Glutamatergic neuron (in vitro differentiated cells): ENCODE results near the gene HDAC4. TPM values are rescaled to one million over a fixed set of nuclear protein-coding genes. Genes with fewer than 3 reads are reported as not detected.

Source experiments
- DNase-seq: peaks from one replicate; pipeline ENCODE4 v3.0.0; 2022
- H3K27ac Mint-ChIP-seq: one replicate; pipeline ENCODE4 v1.8.0; 2020; ENCODE audit warnings: mild to moderate bottlenecking, mixed read lengths, inconsistent platforms; ENCODE audit not compliant: unreplicated experiment
- H3K27me3 Mint-ChIP-seq: one replicate; pipeline ENCODE4 v1.8.0; 2020; ENCODE audit warnings: mild to moderate bottlenecking, moderate library complexity, mixed read lengths, inconsistent platforms; ENCODE audit not compliant: unreplicated experiment
- H3K36me3 Mint-ChIP-seq: one replicate; pipeline ENCODE4 v1.8.0; 2020; ENCODE audit warnings: mild to moderate bottlenecking, mixed read lengths, inconsistent platforms; ENCODE audit not compliant: unreplicated experiment
- H3K4me1 Mint-ChIP-seq: one replicate; pipeline ENCODE4 v1.8.0; 2020; ENCODE audit warnings: mild to moderate bottlenecking, low read depth, mixed read lengths, inconsistent platforms; ENCODE audit not compliant: unreplicated experiment
- H3K4me3 Mint-ChIP-seq: one replicate; pipeline ENCODE4 v1.8.0; 2020; ENCODE audit warnings: mild to moderate bottlenecking, mixed read lengths, inconsistent platforms; ENCODE audit not compliant: unreplicated experiment
- H3K9me3 Mint-ChIP-seq: one replicate; pipeline ENCODE4 v1.8.0; 2020; ENCODE audit warnings: mild to moderate bottlenecking, moderate library complexity, mixed read lengths, inconsistent platforms; ENCODE audit not compliant: unreplicated experiment
- total RNA-seq: library from RNA; stranded (reverse); fragmentation: NEBNext Ultra II Directional; extraction: Animal tissue kit (Norgen Biotek cat#: 25700); gene quantifications from one replicate; pipeline ENCODE4 v1.2.1, GENCODE V29; 2021; ENCODE audit not compliant: unreplicated experiment
- TF ChIP-seq, protein P1 (sequence below): fragments of 200-600 bp; sonication (generic); IDR thresholded peaks from one replicate; pipeline ENCODE4 v1.5.0; 2021; ENCODE audit not compliant: partially characterized antibody, unreplicated experiment

HDAC4 gene
- total RNA-seq, 1 donor from 2014 or later = 90.6 TPM

DNA sequence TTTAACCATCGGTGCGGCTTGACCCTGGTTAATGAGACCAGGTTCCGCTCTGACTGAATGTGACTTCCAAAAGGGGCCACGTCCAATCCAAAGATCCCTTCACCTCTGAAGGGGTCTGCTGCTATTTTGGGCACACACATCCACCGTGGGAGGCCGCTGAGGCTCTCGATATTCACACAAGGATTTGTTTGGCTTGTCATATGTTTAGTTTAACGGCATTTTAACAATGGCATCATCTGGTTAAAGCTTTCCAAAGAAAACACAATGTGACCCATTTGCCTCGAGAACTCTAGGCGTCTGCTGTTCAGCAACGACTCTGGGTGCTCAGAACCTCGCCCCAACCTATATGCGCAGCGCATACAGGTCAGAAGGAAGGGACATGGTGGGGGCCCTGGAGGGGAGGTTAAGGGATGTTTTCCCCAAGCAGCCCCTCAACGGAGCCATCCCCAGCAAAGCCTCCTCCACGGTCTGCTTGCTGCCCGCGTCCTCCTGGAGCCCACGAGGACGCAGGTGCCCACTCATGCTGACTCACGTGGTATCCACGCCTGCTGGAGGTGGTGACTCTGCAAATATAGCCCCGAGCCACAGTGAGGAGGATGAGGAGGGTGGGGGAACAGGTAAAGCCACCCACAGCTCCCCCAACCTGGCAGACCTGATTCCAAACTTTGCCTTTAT lies 260.3 kb downstream of the HDAC4 start:
- H3K27ac Mint-ChIP-seq = no peak overlapping the region
- H3K36me3 Mint-ChIP-seq = peaks cover 11% of the 10 kb centered on the region
- TF ChIP-seq, protein P1, sequence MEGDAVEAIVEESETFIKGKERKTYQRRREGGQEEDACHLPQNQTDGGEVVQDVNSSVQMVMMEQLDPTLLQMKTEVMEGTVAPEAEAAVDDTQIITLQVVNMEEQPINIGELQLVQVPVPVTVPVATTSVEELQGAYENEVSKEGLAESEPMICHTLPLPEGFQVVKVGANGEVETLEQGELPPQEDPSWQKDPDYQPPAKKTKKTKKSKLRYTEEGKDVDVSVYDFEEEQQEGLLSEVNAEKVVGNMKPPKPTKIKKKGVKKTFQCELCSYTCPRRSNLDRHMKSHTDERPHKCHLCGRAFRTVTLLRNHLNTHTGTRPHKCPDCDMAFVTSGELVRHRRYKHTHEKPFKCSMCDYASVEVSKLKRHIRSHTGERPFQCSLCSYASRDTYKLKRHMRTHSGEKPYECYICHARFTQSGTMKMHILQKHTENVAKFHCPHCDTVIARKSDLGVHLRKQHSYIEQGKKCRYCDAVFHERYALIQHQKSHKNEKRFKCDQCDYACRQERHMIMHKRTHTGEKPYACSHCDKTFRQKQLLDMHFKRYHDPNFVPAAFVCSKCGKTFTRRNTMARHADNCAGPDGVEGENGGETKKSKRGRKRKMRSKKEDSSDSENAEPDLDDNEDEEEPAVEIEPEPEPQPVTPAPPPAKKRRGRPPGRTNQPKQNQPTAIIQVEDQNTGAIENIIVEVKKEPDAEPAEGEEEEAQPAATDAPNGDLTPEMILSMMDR = no peak
- no peak for DNase-seq
- H3K9me3 Mint-ChIP-seq = peaks cover 17% of the 10 kb centered on the region
- H3K4me1 Mint-ChIP-seq = peaks cover 7% of the 10 kb centered on the region
- peaks cover 8% of the 10 kb centered on the region for H3K27me3 Mint-ChIP-seq
- no peak overlapping the region for H3K4me3 Mint-ChIP-seq

DNA sequence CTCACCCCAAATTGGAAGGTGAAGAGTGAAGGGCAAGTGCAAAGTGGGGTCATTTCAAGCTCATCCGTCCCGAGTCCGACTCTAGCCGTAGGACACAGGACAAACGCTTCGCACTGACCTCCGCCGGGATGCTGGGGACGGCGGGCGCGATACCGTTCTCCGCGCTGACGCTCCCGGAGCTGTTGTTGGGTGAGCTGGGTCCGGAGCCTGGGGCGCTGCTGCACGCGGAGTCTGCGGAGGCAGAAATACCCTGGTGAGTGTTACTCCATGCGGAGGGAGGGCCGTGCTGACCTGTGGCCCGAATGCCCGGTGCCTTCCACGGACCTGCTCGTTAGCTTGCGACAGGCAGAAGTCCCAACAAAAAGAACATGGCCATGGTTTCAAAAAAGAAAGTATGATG lies 261.3 kb downstream of the HDAC4 start:
- H3K27me3 Mint-ChIP-seq = peaks cover 8% of the 10 kb centered on the region
- peaks cover 14% of the 10 kb centered on the region for H3K9me3 Mint-ChIP-seq
- no peak overlapping the region for H3K27ac Mint-ChIP-seq
- TF ChIP-seq, protein P1 = no peak
- peaks cover 11% of the 10 kb centered on the region for H3K36me3 Mint-ChIP-seq
- H3K4me1 Mint-ChIP-seq = peaks cover 1% of the 10 kb centered on the region
- no peak overlapping the region for H3K4me3 Mint-ChIP-seq
- DNase-seq = no peak

DNA sequence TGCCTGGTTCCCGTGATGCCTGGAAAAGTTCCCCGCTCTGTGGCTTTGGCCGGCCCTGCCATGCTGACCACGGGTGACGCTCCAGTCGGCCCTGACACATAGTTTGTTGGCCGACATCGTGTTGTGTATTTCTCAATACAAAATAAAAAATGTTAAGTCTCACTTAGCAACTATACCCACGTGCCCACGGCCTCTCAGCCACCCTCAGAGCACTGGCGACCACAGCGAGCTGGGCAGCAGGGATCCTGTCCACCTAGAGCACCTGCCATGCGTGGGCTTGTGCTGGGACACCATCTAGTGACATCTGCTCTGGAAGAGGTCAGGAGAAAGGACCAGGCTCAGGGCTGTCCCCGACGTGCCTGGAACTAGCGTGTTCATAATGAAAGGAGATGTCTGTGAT lies 261.7 kb downstream of the HDAC4 start:
- TF ChIP-seq, protein P1 = no peak
- Mint-ChIP-seq H3K9me3 (peaks cover 14% of the 10 kb centered on the region), H3K4me3 (no peak overlapping the region), H3K36me3 (peaks cover 11% of the 10 kb centered on the region), H3K27ac (no peak overlapping the region), H3K27me3 (peaks cover 8% of the 10 kb centered on the region), H3K4me1 (no peaks in the 10 kb centered on the region)
- DNase-seq = no peak

DNA sequence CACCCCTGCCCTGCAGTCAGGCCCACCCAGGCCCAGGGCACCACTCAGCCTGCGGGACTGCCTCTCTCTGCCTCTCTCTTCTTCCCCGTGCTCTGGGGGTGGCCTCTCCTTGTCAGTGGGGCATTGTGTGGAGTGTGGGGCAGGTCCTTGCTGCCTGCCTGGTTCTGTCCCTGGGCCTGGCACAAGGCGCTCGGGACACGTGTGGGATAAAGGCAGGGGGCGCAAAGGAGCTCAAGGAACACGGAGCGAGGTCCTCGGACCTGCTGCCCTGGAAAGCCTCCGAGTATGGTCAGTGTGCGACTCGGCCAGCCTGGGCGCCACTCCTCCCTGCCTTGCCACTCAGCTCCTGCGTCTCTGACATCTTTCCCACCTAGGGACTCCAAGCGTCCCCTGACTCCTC lies 262.2 kb downstream of the HDAC4 start:
- TF ChIP-seq, protein P1 = no peak
- Mint-ChIP-seq H3K27me3 (peaks cover 9% of the 10 kb centered on the region), H3K36me3 (peaks cover 11% of the 10 kb centered on the region), H3K4me3 (no peak overlapping the region), H3K4me1 (no peaks in the 10 kb centered on the region), H3K9me3 (peaks cover 14% of the 10 kb centered on the region), H3K27ac (no peak overlapping the region)
- no peak for DNase-seq

DNA sequence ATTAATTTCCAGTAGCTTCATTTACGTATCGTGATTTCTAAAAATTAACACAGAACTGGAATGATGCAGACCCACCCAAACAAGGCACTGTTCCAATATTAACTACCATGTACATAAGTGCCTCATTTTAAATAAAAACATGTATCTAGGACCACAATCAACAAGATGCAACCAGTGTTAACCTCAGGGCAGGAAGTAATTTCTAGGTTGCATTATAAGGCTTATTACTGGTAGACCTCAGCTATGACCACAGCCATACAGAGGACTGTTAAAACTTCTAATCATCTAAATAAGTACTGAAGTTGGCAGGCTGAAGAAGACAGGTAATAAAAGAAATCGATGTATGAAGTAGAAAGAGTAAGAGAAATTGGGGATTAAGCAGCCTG lies 262.9 kb downstream of the HDAC4 start:
- Mint-ChIP-seq H3K27me3 (peaks cover 9% of the 10 kb centered on the region), H3K36me3 (peaks cover 11% of the 10 kb centered on the region), H3K27ac (no peak overlapping the region), H3K9me3 (peaks cover 13% of the 10 kb centered on the region), H3K4me3 (no peak overlapping the region), H3K4me1 (no peaks in the 10 kb centered on the region)
- TF ChIP-seq, protein P1 = no peak
- DNase-seq = no peak
